Activated CD8-positive, alpha-beta T cell treated with anti-CD3 and anti-CD28 coated beads, Interleukin-2, amount 10 ng/mL, durations not matched to agents 7 days and 5 days (primary cell): ENCODE results near the gene MICAL2. TPM values are rescaled to one million over a fixed set of nuclear protein-coding genes. Genes with fewer than 3 reads are reported as not detected.

Experiments
- ATAC-seq: fragments of 150-1000 bp; cut with Tn5 transposase; one replicate; pipeline ENCODE4 v1.10.0; 2021; ENCODE audit warnings: moderate library complexity
- CTCF ChIA-PET: fragments of 350-600 bp; sonication (Branson Sonifier 250); formaldehyde crosslinking; loops from one replicate; lab custom pipeline; 2021; ENCODE audit warnings: antibody characterized with exemption; lab: Charles Lee
- POLR2A ChIA-PET: fragments of 350-600 bp; sonication (Branson Sonifier 250); formaldehyde crosslinking; loops from one replicate; lab custom pipeline; 2021; ENCODE audit warnings: antibody characterized with exemption; lab: Charles Lee
- DNase-seq: peaks from one replicate; pipeline ENCODE4 v3.0.0-alpha.2; 2020
- H3K27ac Mint-ChIP-seq: one replicate; pipeline ENCODE4 v1.8.0; 2021; ENCODE audit warnings: mild to moderate bottlenecking, mixed read lengths
- H3K27me3 Mint-ChIP-seq: one replicate; pipeline ENCODE4 v1.8.0; 2021; ENCODE audit warnings: low read depth, mixed read lengths
- H3K36me3 Mint-ChIP-seq: one replicate; pipeline ENCODE4 v1.8.0; 2021; ENCODE audit warnings: low read depth, mixed read lengths
- H3K4me1 Mint-ChIP-seq: one replicate; pipeline ENCODE4 v1.8.0; 2021; ENCODE audit warnings: low read depth, mixed read lengths
- H3K4me3 Mint-ChIP-seq: one replicate; pipeline ENCODE4 v1.8.0; 2021; ENCODE audit warnings: mild to moderate bottlenecking, mixed read lengths
- H3K9me3 Mint-ChIP-seq: one replicate; pipeline ENCODE4 v1.8.0; 2022; ENCODE audit warnings: mixed read lengths; ENCODE audit not compliant: insufficient read depth
- total RNA-seq, 2 experiments: library from RNA; stranded (reverse); gene quantifications; one replicate each; pipeline ENCODE4 v1.2.3, GENCODE V29; 2021

Gene MICAL2
- total RNA-seq, 2 experiments from 2014 or later, result 34.9 to 37.5 TPM

DNA sequence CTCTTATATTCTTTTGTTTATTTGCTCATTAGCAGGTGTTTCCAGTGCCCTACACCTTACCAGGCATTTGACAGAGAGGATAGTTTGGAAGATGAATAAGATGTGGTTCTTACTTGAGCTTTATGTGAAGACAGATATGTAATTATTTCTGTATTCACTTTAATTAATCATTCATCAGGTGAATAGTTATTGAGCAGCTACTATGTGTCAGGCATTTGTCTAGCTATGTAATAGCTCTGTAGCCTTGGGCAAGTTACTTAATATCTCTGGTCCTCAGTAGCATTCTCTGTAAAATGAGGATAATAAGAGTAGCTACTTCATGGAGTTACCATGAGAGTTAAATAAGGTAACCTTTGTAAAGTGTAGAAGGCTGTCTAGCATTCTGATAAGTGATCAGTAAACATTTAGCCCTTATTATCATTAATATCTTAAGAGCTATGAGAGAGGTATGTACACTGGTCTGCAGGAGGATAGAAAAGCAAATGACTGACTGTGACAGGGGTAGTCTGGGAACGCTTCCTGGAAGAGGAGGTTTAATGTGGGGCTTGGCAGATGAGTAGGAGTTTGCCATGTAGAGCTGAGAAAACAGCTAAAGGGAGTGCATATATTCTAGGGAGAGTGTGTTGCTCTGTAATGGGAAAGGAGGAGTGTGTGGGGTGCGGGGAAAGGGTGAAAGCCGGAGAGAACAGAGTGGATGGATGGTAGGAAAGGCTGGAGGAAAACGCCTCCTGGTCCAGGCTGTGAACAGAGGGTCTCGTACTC lies 56.1 kb downstream of the MICAL2 start:
- H3K4me1 Mint-ChIP-seq, result peaks cover 27% of the 10 kb centered on the region
- ChIA-PET CTCF (interaction anchor here (0.8 to 2.0 kb wide), 7 partner anchors 9 to 115 kb away, joined by 3 to 12 read pairs (median 3); no protein-coding TSS in a partner anchor), POLR2A (no interaction called here)
- ATAC-seq (no peak), DNase-seq (no peak)
- peaks cover 3% of the 10 kb centered on the region for H3K36me3 Mint-ChIP-seq
- H3K27ac Mint-ChIP-seq, result no peak overlapping the region
- no peaks in the 10 kb centered on the region for H3K27me3 Mint-ChIP-seq
- no peak overlapping the region for H3K4me3 Mint-ChIP-seq
- no peaks in the 10 kb centered on the region for H3K9me3 Mint-ChIP-seq

DNA sequence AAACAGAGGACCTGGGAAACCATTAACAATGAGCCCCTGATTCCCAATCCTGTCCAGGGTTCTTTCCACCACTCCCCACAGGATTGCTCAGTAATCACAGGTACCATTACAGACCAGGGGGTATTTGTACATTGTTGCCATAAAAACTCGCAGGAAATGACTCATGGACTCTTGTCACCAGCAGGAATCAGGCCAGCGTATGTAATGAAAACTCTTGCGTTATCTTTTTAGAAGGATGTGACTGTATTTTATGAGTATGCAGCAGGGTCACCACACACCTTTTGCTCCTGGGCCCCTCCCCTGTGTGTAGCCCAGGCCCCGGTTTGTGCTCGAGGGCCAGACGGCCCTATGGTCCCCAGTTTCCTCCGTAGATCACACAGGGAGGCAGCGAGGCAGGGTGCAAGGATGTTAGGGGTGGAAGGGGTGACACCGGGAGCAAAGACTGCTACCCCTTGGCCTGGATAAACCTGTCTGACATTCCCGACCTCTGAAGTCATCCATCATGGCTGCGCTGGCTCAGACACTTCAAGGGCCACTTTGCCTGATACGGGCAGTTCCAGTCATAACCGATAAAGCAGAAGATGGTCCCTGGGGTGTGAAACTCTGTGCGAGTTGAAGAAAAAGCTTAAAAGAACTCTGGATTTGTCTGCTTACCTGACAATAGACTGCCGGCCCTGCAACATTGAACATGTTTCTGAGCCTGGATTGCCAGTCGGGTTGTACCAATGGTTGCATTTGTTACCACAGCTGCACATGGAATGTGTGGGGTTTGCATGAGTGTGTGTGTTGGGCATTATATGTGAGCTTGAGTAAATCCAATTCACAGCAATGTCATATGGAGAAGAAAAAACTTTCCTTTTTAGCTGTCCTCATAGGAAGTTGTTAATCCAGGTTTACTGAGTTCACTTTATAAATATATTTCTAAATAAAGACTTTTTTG lies 56.9 kb downstream of the MICAL2 start:
- H3K27ac Mint-ChIP-seq, result no peak overlapping the region
- H3K36me3 Mint-ChIP-seq, result peaks cover 4% of the 10 kb centered on the region
- ATAC-seq, result peak; percentile 38
- DNase-seq, result no peak
- ChIA-PET CTCF (interaction anchor here (1.0 to 2.0 kb wide), 6 partner anchors 9 to 114 kb away, joined by 3 to 12 read pairs (median 4); no protein-coding TSS in a partner anchor), POLR2A (no interaction called here)
- no peaks in the 10 kb centered on the region for H3K27me3 Mint-ChIP-seq
- no peaks in the 10 kb centered on the region for H3K9me3 Mint-ChIP-seq
- no peak overlapping the region for H3K4me3 Mint-ChIP-seq
- peaks cover 29% of the 10 kb centered on the region for H3K4me1 Mint-ChIP-seq

DNA sequence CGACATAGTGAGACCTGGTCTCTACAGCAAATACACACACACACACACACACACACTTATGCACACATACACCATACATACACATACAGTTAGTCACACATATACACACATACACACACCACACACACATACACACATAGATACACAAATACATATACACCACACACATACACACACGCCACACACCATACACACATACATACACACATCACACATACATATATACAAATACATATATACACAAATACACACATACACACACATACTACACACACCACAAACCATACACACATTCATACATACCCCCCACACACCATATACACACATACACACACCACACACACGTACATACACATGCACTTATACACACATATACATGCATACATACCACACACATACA lies 57.7 kb downstream of the MICAL2 start:
- no peak overlapping the region for H3K27ac Mint-ChIP-seq
- no peak overlapping the region for H3K4me3 Mint-ChIP-seq
- DNase-seq (no peak), ATAC-seq (no peak)
- ChIA-PET POLR2A (no interaction called here), CTCF (interaction anchor here (1.0 kb wide), 1 partner anchor 9 kb away, joined by 3 read pairs; no protein-coding TSS in a partner anchor)
- H3K27me3 Mint-ChIP-seq, result no peaks in the 10 kb centered on the region
- H3K36me3 Mint-ChIP-seq, result peaks cover 6% of the 10 kb centered on the region
- peaks cover 33% of the 10 kb centered on the region for H3K4me1 Mint-ChIP-seq
- H3K9me3 Mint-ChIP-seq, result no peaks in the 10 kb centered on the region

DNA sequence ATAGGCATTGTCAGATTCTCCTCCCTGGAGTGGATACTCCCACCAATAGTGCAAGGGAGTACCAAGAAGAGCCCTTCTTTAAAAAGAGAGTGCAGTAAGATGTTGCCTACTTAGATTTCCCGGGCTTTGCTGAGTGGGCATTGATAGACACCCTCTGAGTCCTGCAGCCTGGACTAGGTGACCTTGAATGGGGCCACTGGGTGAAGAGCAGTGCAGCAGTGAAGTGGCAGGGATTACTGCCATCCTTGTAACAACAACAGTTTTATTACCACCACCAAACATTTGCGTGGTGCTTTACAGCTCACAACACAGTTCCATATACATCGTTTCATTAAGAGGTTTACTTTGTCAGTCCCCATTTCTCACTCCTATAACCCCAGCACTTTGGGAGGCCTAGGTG lies 59.4 kb downstream of the MICAL2 start:
- H3K27me3 Mint-ChIP-seq, result no peaks in the 10 kb centered on the region
- ChIA-PET POLR2A (no interaction called here), CTCF (interaction anchor here (1.0 kb wide), 1 partner anchor 9 kb away, joined by 3 read pairs; no protein-coding TSS in a partner anchor)
- ATAC-seq (no peak), DNase-seq (no peak)
- peaks cover 32% of the 10 kb centered on the region for H3K4me1 Mint-ChIP-seq
- peaks cover 8% of the 10 kb centered on the region for H3K36me3 Mint-ChIP-seq
- H3K27ac Mint-ChIP-seq, result no peak overlapping the region
- H3K9me3 Mint-ChIP-seq, result no peaks in the 10 kb centered on the region
- H3K4me3 Mint-ChIP-seq, result no peak overlapping the region

DNA sequence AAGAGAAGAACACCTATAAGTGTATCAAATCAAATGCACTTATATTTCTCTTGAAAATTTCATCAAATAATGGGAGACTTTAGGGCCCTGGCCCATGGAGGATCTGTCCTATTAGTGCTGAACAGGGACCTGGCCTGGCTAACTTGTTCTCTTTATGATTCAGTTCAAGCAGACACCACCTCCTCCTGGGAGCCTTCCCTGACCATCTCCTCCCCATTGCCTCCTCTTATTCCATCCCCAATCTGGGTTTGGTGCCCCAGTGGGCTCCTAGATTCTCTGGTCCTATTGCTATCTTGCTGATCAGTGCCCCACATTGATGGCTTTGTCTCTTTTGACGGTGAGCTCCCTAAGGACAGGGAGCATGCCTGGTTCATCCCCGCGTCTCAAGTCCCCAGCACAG lies 60.1 kb downstream of the MICAL2 start:
- ChIA-PET POLR2A (no interaction called here), CTCF (interaction anchor here (0.9 to 3.4 kb wide), 4 partner anchors 8 to 66 kb away, joined by 3 to 10 read pairs (median 5); no protein-coding TSS in a partner anchor)
- no peak for ATAC-seq
- peaks cover 37% of the 10 kb centered on the region for H3K4me1 Mint-ChIP-seq
- peaks cover 8% of the 10 kb centered on the region for H3K36me3 Mint-ChIP-seq
- no peak overlapping the region for H3K4me3 Mint-ChIP-seq
- H3K27ac Mint-ChIP-seq, result no peak overlapping the region
- no peak for DNase-seq
- no peaks in the 10 kb centered on the region for H3K9me3 Mint-ChIP-seq
- H3K27me3 Mint-ChIP-seq, result no peaks in the 10 kb centered on the region

DNA sequence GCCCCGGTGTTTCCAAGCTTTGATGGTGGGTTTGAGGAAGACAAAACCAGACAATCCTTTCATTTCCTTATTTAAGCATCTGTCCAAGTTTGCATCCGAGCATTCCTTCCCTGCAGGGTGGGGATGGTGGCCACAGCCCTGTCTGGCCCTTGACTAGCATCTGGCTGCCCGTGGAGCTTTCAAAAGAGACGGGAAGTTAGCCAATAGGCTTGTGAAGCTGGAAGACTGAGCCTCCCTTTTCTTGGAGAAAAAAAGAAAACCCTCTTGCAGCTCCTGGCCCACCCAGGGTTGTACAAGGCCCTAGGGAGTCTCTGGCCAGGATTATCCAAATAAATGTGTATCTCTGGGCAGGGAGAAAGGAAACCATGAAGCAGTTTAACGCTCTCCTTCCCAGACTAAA lies 60.6 kb downstream of the MICAL2 start:
- Mint-ChIP-seq H3K4me3 (no peak overlapping the region), H3K27ac (no peak overlapping the region), H3K4me1 (peaks cover 42% of the 10 kb centered on the region), H3K9me3 (no peaks in the 10 kb centered on the region), H3K36me3 (peaks cover 8% of the 10 kb centered on the region), H3K27me3 (no peaks in the 10 kb centered on the region)
- ATAC-seq (no peak), DNase-seq (no peak)
- ChIA-PET CTCF (interaction anchor here (0.8 to 3.4 kb wide), 4 partner anchors 13 to 65 kb away, joined by 3 to 10 read pairs (median 5); no protein-coding TSS in a partner anchor), POLR2A (no interaction called here)

DNA sequence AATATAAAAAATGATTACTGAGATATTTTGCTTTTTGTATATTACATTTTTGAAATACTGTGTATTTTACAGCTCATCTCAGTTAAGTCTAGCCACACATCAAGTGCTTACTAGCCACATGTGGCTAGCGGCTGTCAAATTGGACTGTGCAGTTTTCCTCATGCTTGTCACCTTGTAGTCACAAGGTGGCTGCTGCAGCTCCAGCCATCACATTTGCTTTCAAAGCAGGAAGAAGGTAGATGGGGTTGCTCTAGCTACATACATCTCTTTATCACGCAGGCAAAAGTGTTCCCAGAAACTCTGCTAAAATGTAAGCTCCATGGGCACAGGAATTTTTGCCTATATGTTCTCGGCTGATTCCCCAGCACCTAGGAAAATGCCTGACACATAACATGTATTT lies 61.5 kb downstream of the MICAL2 start:
- Mint-ChIP-seq H3K27ac (no peak overlapping the region), H3K9me3 (no peaks in the 10 kb centered on the region)
- CTCF ChIA-PET, result interaction anchor here (0.8 to 3.4 kb wide), 5 partner anchors 13 to 64 kb away, joined by 3 to 10 read pairs (median 4); no protein-coding TSS in a partner anchor

DNA sequence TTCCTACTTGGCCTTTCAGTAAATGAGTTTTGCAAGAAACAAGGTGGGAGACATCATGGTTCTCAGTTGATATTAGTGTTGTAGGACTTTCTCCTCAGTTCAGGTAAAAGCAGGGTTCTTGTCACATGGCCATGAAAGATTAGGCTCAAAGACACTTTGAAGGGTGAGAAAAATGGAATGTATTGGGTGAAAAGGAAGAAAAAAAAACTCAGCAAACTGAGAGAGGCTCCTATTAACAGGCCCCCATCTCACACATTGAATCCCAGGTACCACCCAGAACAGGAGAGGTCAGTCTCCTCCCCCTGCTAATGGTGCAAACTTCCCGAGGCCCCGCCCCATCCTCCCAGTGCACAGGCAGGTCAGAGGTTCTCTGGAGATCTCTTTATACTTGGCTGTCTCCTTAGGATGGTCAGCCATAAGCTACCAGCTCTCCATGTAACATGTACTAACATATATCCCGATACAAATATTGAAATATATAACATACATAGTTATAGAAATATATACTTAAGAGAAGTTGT lies 62.2 kb downstream of the MICAL2 start:
- POLR2A ChIA-PET, result interaction anchor here (0.7 to 1.4 kb wide), 4 partner anchors 9 to 52 kb away, joined by 3 to 4 read pairs (median 3); no protein-coding TSS in a partner anchor
- peaks cover 44% of the 10 kb centered on the region for H3K4me1 Mint-ChIP-seq
- no peaks in the 10 kb centered on the region for H3K9me3 Mint-ChIP-seq

More for the DNA sequence above, 61.5 kb downstream of the MICAL2 start:
- POLR2A ChIA-PET, result interaction anchor here (0.7 to 1.4 kb wide), 3 partner anchors 8 to 25 kb away, joined by 3 to 4 read pairs (median 3); no protein-coding TSS in a partner anchor
- Mint-ChIP-seq H3K4me1 (peaks cover 46% of the 10 kb centered on the region), H3K36me3 (peaks cover 15% of the 10 kb centered on the region), H3K27me3 (no peaks in the 10 kb centered on the region), H3K4me3 (no peak overlapping the region)
- ATAC-seq (no peak), DNase-seq (no peak)

DNA sequence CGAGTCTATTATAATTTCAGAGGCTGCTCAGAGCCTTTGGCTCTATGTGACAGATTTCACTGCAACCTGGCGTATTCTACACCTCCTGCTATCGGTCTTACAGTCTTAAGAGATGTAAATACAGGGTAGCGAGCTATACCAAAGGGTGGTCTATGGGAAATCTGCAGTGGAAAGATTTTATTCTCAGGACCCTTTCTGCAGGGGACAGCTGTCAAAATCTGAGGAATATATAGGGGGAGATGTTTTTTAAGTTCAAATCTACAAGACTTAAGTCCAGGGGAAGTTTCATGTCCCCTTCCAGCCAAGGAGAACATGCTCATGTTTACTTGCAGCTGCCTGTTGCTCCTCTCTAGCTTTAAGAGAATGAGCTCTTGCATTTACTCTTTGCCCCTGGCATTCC lies 62.7 kb downstream of the MICAL2 start:
- Mint-ChIP-seq H3K27ac (no peak overlapping the region), H3K36me3 (peaks cover 17% of the 10 kb centered on the region), H3K4me1 (peaks cover 48% of the 10 kb centered on the region), H3K4me3 (no peak overlapping the region), H3K27me3 (no peaks in the 10 kb centered on the region), H3K9me3 (no peaks in the 10 kb centered on the region)
- DNase-seq, result no peak
- ChIA-PET POLR2A (interaction anchor here (0.9 kb wide), 2 partner anchors 16 to 51 kb away, joined by 3 read pairs; no protein-coding TSS in a partner anchor), CTCF (interaction anchor here (0.9 to 3.4 kb wide), 7 partner anchors 14 to 125 kb away, joined by 3 to 10 read pairs (median 4); no protein-coding TSS in a partner anchor)
- no peak for ATAC-seq

More for the DNA sequence above, 62.2 kb downstream of the MICAL2 start:
- no peak overlapping the region for H3K27ac Mint-ChIP-seq
- H3K36me3 Mint-ChIP-seq, result peaks cover 17% of the 10 kb centered on the region
- ATAC-seq (no peak), DNase-seq (no peak)
- H3K4me3 Mint-ChIP-seq, result no peak overlapping the region
- no peaks in the 10 kb centered on the region for H3K27me3 Mint-ChIP-seq
- CTCF ChIA-PET, result interaction anchor here (1.2 to 3.4 kb wide), 6 partner anchors 14 to 85 kb away, joined by 3 to 10 read pairs (median 4); no protein-coding TSS in a partner anchor

DNA sequence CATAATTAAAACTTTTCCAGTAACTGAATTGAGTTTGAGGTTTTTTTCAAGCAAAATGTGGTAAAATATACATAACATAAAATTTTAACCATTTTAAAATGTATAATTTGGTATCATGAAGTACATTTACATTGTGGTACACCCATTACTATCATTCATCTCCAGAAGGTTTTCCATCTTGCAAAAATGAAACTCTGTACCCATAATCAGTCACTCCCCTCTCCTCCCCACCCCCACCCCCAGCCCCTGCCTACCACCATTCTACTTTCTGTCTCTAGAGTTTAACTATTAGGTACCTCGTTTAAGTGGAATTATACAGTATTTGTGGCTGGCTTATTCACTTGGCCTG lies 63.7 kb downstream of the MICAL2 start:
- Mint-ChIP-seq H3K9me3 (no peaks in the 10 kb centered on the region), H3K36me3 (peaks cover 21% of the 10 kb centered on the region), H3K4me3 (peak overlapping the region; percentile 23), H3K4me1 (peaks cover 56% of the 10 kb centered on the region), H3K27ac (peak overlapping the region; percentile 86), H3K27me3 (no peaks in the 10 kb centered on the region)
- DNase-seq (no peak), ATAC-seq (peak; percentile 34)
- CTCF ChIA-PET, result interaction anchor here (1.2 kb wide), 1 partner anchor 23 kb away, joined by 3 read pairs; no protein-coding TSS in a partner anchor
- POLR2A ChIA-PET, result no interaction called here
